OCI-LY3 (cell line): ENCODE data around the gene FCRL5.

Source experiments
- H2AFZ ChIP-seq: fragments of 200-600, 300-600 bp; shearing (Covaris generic); 2 replicates; pipeline ENCODE4 v1.6.0; 2014; ENCODE audit warnings: antibody characterized with exemption, low read depth, low read length
- H3K27ac ChIP-seq: fragments of 200-600, 300-600 bp; sonication (generic); 2 replicates; pipeline ENCODE4 v1.5.1; 2014; ENCODE audit warnings: mild to moderate bottlenecking, low read length, moderate library complexity, mixed read lengths
- H3K27me3 ChIP-seq: fragments of 200-600, 300-600 bp; sonication (generic); 2 replicates; pipeline ENCODE4 v1.6.1; 2014; ENCODE audit warnings: low read depth, low read length, mixed read lengths
- H3K36me3 ChIP-seq: fragments of 200-600, 300-600 bp; sonication (generic); replicated peaks from 2 replicates; pipeline ENCODE3; 2014; ENCODE audit warnings: low read depth, low read length, mixed read lengths
- H3K4me1 ChIP-seq: fragments of 300-600, 200-600 bp; sonication (generic); 2 replicates; pipeline ENCODE4 v1.6.1; 2014; ENCODE audit warnings: low read length, mixed read lengths
- H3K4me2 ChIP-seq: fragments of 200-600, 300-600 bp; sonication (generic); 2 replicates; pipeline ENCODE4 v1.6.1; 2014; ENCODE audit warnings: low read length, mixed read lengths
- H3K4me3 ChIP-seq: fragments of 300-600, 200-600 bp; sonication (generic); 2 replicates; pipeline ENCODE4 v1.5.1; 2014; ENCODE audit warnings: antibody characterized with exemption, mild to moderate bottlenecking, low read length, moderate library complexity
- H3K79me2 ChIP-seq: fragments of 300-600, 200-600 bp; shearing (Covaris generic); 2 replicates; pipeline ENCODE4 v1.6.1; 2014; ENCODE audit warnings: mild to moderate bottlenecking, low read length, mixed read lengths
- H3K9ac ChIP-seq: fragments of 300-600, 200-600 bp; shearing (Covaris generic); 2 replicates; pipeline ENCODE4 v1.6.0; 2014; ENCODE audit warnings: mild to moderate bottlenecking, low read length, moderate library complexity
- H3K9me3 ChIP-seq: fragments of 200-600, 300-600 bp; shearing (Covaris generic); 2 replicates; pipeline ENCODE4 v1.6.1; 2014; ENCODE audit warnings: low read length, mixed read lengths; ENCODE audit not compliant: insufficient read depth
- H4K20me1 ChIP-seq: fragments of 200-600, 300-600 bp; sonication (generic); 2 replicates; pipeline ENCODE4 v1.6.1; 2016; ENCODE audit warnings: low read length, mixed read lengths; ENCODE audit not compliant: insufficient read depth
- CTCF ChIP-seq: fragments of 200-600, 300-600 bp; sonication (generic); IDR thresholded peaks from 2 replicates; pipeline ENCODE4 v1.5.1; 2014; ENCODE audit warnings: antibody characterized with exemption, low read length, low read depth
- EZH2phosphoT487 ChIP-seq: fragments of 200-600 bp; shearing (Covaris generic); IDR thresholded peaks from 2 replicates; pipeline ENCODE4 v1.6.1; 2018; ENCODE audit warnings: antibody characterized with exemption, mixed run types, low read depth

FCRL5 gene

GRCh38 chr1:157497284-157497683 is 55.0 kb downstream of the FCRL5 start:
- Histone ChIP-seq H3K9ac (no peak overlapping the region), H3K27ac (no peak overlapping the region), H3K4me2 (peak overlapping the region; percentile 16; the same call in 1 of the 2 replicates), H3K4me3 (no peak overlapping the region), H3K9me3 (no peaks in the 10 kb centered on the region), H3K36me3 (no peaks in the 10 kb centered on the region), H3K79me2 (no peaks in the 10 kb centered on the region), H2AFZ (no peak overlapping the region), H4K20me1 (no peaks in the 10 kb centered on the region), H3K27me3 (peaks cover 5% of the 10 kb centered on the region), H3K4me1 (peaks cover 25% of the 10 kb centered on the region)
- TF ChIP-seq CTCF (no peak), EZH2phosphoT487 (no peak)

GRCh38 chr1:157496121-157496526 is 56.2 kb downstream of the FCRL5 start:
- H3K9ac ChIP-seq: no peak overlapping the region
- H3K27me3 ChIP-seq: peaks cover 11% of the 10 kb centered on the region
- no peaks in the 10 kb centered on the region for H3K79me2 ChIP-seq
- no peak overlapping the region for H3K27ac ChIP-seq
- H3K36me3 ChIP-seq: no peaks in the 10 kb centered on the region
- H3K4me3 ChIP-seq: no peak overlapping the region
- TF ChIP-seq CTCF: peak; percentile 90
- TF ChIP-seq EZH2phosphoT487: no peak
- peaks cover 33% of the 10 kb centered on the region for H3K4me1 ChIP-seq
- no peaks in the 10 kb centered on the region for H4K20me1 ChIP-seq
- H3K9me3 ChIP-seq: no peaks in the 10 kb centered on the region
- H3K4me2 ChIP-seq: peak overlapping the region; percentile 37; the same call in 1 of the 2 replicates
- no peak overlapping the region for H2AFZ ChIP-seq

- Histone ChIP-seq H4K20me1 (no peaks in the 10 kb centered on the region), H3K4me1 (peaks cover 39% of the 10 kb centered on the region), H3K79me2 (no peaks in the 10 kb centered on the region), H3K27ac (no peak overlapping the region), H3K27me3 (peaks cover 11% of the 10 kb centered on the region), H2AFZ (no peak overlapping the region), H3K36me3 (no peaks in the 10 kb centered on the region), H3K9ac (no peak overlapping the region), H3K4me3 (no peak overlapping the region), H3K9me3 (no peaks in the 10 kb centered on the region), H3K4me2 (no peak overlapping the region)
- TF ChIP-seq EZH2phosphoT487 (no peak), CTCF (no peak)
Observed at GRCh38 chr1:157495285-157495684, 57.0 kb downstream of the FCRL5 start.

GRCh38 chr1:157494093-157494492 is 58.2 kb downstream of the FCRL5 start:
- Histone ChIP-seq H3K4me3 (no peak overlapping the region), H3K27ac (no peak overlapping the region), H2AFZ (no peak overlapping the region), H3K4me2 (no peak overlapping the region), H3K9me3 (no peaks in the 10 kb centered on the region), H3K36me3 (no peaks in the 10 kb centered on the region), H3K79me2 (no peaks in the 10 kb centered on the region), H3K4me1 (peaks cover 43% of the 10 kb centered on the region), H3K27me3 (peaks cover 11% of the 10 kb centered on the region), H3K9ac (no peak overlapping the region), H4K20me1 (no peaks in the 10 kb centered on the region)
- TF ChIP-seq EZH2phosphoT487: no peak
- TF ChIP-seq CTCF: no peak
